ENCODE results near the gene MRPL39.
"Not testable (repeated sequence)": the region's sequence is repeated elsewhere in the genome, so short reads cannot be mapped to it uniquely, and the experiment has no call there.

MRPL39 gene

DNA sequence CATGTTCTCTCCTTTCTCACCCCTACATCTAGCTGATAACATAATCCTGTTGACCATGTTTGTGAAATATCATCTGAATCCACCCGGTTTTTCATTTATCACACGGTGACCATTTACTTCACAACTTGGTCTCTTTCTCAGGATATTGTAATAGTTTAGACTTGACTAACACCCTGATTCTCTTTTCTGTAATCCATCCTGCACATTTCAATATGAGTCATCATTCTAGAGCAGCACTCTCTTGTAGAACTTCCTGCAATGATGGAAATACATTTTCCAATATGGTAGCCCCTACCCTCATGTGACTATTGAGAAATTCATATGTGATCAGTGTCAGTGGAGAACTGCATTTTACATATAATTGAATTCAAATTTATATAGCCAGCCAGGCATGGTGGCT is 29.4 kb upstream of the MRPL39 start:
- Histone ChIP-seq H3K36me3 (no peaks in the 10 kb centered on the region), H3K27me3 (no peaks in the 10 kb centered on the region), H3K4me3 (ENCODE audit: low read depth, low read length) (no peak overlapping the region), H3K9me3 (no peaks in the 10 kb centered on the region), H3K4me1 (peaks cover 5% of the 10 kb centered on the region)
- no peak for DNase-seq
- TF ChIP-seq, protein P1, sequence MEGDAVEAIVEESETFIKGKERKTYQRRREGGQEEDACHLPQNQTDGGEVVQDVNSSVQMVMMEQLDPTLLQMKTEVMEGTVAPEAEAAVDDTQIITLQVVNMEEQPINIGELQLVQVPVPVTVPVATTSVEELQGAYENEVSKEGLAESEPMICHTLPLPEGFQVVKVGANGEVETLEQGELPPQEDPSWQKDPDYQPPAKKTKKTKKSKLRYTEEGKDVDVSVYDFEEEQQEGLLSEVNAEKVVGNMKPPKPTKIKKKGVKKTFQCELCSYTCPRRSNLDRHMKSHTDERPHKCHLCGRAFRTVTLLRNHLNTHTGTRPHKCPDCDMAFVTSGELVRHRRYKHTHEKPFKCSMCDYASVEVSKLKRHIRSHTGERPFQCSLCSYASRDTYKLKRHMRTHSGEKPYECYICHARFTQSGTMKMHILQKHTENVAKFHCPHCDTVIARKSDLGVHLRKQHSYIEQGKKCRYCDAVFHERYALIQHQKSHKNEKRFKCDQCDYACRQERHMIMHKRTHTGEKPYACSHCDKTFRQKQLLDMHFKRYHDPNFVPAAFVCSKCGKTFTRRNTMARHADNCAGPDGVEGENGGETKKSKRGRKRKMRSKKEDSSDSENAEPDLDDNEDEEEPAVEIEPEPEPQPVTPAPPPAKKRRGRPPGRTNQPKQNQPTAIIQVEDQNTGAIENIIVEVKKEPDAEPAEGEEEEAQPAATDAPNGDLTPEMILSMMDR (IDR thresholded peaks at IDR 0.05; ENCODE audit: low read depth, low read length): no peak

GRCh38 chr21:25635310-25635709 is 28.0 kb upstream of the MRPL39 start:
- Histone ChIP-seq H3K4me1 (peaks cover 5% of the 10 kb centered on the region; the same call in 1 of the 2 replicates), H3K36me3 (no peaks in the 10 kb centered on the region), H3K27me3 (no peaks in the 10 kb centered on the region), H3K9me3 (no peaks in the 10 kb centered on the region), H3K4me3 (ENCODE audit: low read depth, low read length) (no peak overlapping the region)
- TF ChIP-seq, protein P1 (IDR thresholded peaks at IDR 0.05; ENCODE audit: low read depth, low read length): no peak
- no peak for DNase-seq

GRCh38 chr21:25632296-25632695 is 25.0 kb upstream of the MRPL39 start:
- Histone ChIP-seq H3K4me3 (ENCODE audit: low read depth, low read length) (no peak overlapping the region), H3K27me3 (no peaks in the 10 kb centered on the region), H3K9me3 (no peaks in the 10 kb centered on the region), H3K36me3 (no peaks in the 10 kb centered on the region), H3K4me1 (peaks cover 5% of the 10 kb centered on the region; the same call in 1 of the 2 replicates)
- TF ChIP-seq, protein P1 (IDR thresholded peaks at IDR 0.05; ENCODE audit: low read depth, low read length): no peak
- no peak for DNase-seq

GRCh38 chr21:25626757-25627156 is 19.5 kb upstream of the MRPL39 start:
- Histone ChIP-seq H3K9me3 (no peaks in the 10 kb centered on the region), H3K27me3 (no peaks in the 10 kb centered on the region), H3K36me3 (no peaks in the 10 kb centered on the region), H3K4me3 (ENCODE audit: low read depth, low read length) (no peak overlapping the region), H3K4me1 (peaks cover 7% of the 10 kb centered on the region)
- peak; percentile 48 for DNase-seq
- TF ChIP-seq, protein P1 (IDR thresholded peaks at IDR 0.05; ENCODE audit: low read depth, low read length): no peak

DNA sequence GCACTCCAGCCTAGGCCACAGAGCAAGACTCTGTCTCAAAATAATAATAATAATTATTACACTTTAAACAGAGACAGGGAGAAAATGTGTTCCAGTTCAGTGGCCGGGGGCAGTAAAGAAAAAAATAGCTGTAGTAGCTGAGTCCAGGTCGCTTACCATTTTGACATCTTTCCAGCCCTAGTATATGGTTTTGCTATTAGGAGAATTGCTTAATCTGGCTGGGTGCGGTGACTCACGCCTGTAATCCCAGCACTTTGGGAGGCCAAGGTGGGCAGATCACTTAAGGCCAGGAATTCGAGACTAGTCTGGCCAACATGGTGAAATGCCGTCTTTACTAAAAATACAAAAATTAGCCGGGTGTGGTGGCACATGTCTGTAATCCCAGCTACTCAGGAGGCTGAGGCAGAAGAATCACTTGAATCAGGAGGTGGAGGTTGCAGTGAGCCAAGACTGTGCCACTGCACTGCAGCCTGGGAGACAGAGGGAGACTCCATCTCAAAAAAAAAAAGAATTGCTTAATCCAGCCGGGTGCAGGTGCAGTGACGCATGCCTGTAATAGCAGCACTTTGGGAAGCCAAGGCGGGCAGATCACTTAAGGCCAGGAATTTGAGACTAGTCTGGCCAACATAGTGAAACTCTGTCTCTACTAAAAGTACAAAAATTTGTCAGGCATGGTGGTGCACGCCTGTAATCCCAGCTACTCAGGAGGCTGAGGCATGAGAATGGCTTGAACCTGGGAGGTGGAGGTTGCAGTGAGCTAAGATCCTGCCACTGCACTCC is 18.7 kb upstream of the MRPL39 start:
- not testable (repeated sequence) for H3K9me3 ChIP-seq; DNase-seq; H3K36me3 ChIP-seq; H3K27me3 ChIP-seq; H3K4me1 ChIP-seq; H3K4me3 ChIP-seq (ENCODE audit: low read depth, low read length)

- H3K4me1 ChIP-seq: peaks cover 7% of the 10 kb centered on the region
- H3K4me3 ChIP-seq (ENCODE audit: low read depth, low read length): no peak overlapping the region
- no peak for DNase-seq
- TF ChIP-seq, protein P1 (IDR thresholded peaks at IDR 0.05; ENCODE audit: low read depth, low read length): no peak
- H3K36me3 ChIP-seq: no peaks in the 10 kb centered on the region
- H3K27me3 ChIP-seq: no peaks in the 10 kb centered on the region
- no peaks in the 10 kb centered on the region for H3K9me3 ChIP-seq
These were observed 17.8 kb upstream of the MRPL39 start for GRCh38 chr21:25625036-25625435.
